ENCODE measurements around the gene SLC30A5.

Gene SLC30A5

DNA sequence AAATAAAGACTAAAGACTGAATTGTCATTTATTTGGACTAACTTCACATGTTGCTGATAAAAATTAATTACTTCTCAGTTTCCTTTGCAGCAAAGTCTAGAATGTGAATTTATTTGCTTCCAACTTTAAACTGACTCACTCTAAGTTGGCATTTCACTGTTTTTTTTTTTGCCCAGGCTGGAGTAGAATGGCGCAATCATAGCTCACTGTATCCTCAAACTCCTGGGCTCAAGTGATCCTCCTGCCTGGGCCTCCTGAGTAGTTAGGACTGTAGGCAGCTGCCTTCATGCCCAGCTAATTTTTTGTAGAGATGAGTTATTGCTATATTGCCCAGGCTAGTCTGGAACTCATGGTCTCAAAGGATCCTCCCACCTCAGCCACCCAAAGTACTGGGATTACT lies 76.7 kb downstream of the SLC30A5 start:
- no peak for DNase-seq

- no peak for DNase-seq
These were observed 77.2 kb downstream of the SLC30A5 start for GRCh38 chr5:69170969-69171368.

Measured in fibroblast of upper back skin (primary cell).